Mesothelial cell of epicardium (in vitro differentiated cells): ENCODE measurements around the gene ZSCAN9. TPM values are rescaled to one million over a fixed set of nuclear protein-coding genes. Genes with fewer than 3 reads are reported as not detected.

Experiments
- DNase-seq, 2 experiments: peaks; one replicate each; pipeline ENCODE4 v3.0.0; 2021; ENCODE audit warnings: low spot score in 2 of 2; ENCODE audit not compliant: unreplicated experiment in 2 of 2
- H3K27ac Mint-ChIP-seq: 2 replicates; pipeline ENCODE4 v1.8.0; 2021; ENCODE audit warnings: mixed read lengths
- H3K27me3 Mint-ChIP-seq: 2 replicates; pipeline ENCODE4 v1.8.0; 2021; ENCODE audit warnings: low read depth, mixed read lengths
- H3K36me3 Mint-ChIP-seq: 2 replicates; pipeline ENCODE4 v1.8.0; 2021; ENCODE audit warnings: mixed read lengths
- H3K4me1 Mint-ChIP-seq: 2 replicates; pipeline ENCODE4 v1.8.0; 2021; ENCODE audit warnings: mixed read lengths
- H3K4me3 Mint-ChIP-seq: 2 replicates; pipeline ENCODE4 v1.8.0; 2021; ENCODE audit warnings: mild to moderate bottlenecking, moderate library complexity, mixed read lengths
- H3K9me3 Mint-ChIP-seq: 2 replicates; pipeline ENCODE4 v1.8.0; 2021; ENCODE audit warnings: mixed read lengths
- CTCF ChIP-seq: fragments of 200-600 bp; sonication (generic); IDR thresholded peaks from one replicate; pipeline ENCODE4 v1.5.0; 2021; ENCODE audit warnings: antibody characterized with exemption; ENCODE audit not compliant: unreplicated experiment
- total RNA-seq: library from RNA; stranded (reverse); gene quantifications from 3 replicates; pipeline ENCODE4 v1.2.1, GENCODE V29; 2021

The ZSCAN9 gene
- 25.5 to 29.6 TPM (median 27.9 TPM) in 3 replicates for total RNA-seq

GRCh38 chr6:28225056-28225834 lies at the start of gene ZSCAN9:
Gene ZSCAN9 (plus strand): TSS chr6:28225275. CDS start chr6:28227085, 1,810 bp downstream.
- Mint-ChIP-seq H3K4me1 (peaks cover 14% of the 10 kb centered on the region), H3K4me3 (peak within 1 kb of the TSS; percentile 92), H3K27me3 (peaks cover 28% of the 10 kb centered on the region), H3K27ac (peak within 1 kb of the TSS; percentile 98), H3K36me3 (peaks cover 23% of the 10 kb centered on the region), H3K9me3 (no peaks in the 10 kb centered on the region)
- no peak for TF ChIP-seq CTCF
- peak; percentile 48 to 62 for DNase-seq

- Mint-ChIP-seq H3K4me1 (no peaks in the 10 kb centered on the region), H3K4me3 (no peak overlapping the region), H3K9me3 (peaks cover 20% of the 10 kb centered on the region), H3K27me3 (peaks cover 34% of the 10 kb centered on the region), H3K36me3 (peaks cover 7% of the 10 kb centered on the region), H3K27ac (no peak overlapping the region)
- no peak for TF ChIP-seq CTCF
- DNase-seq, result no peak
These were observed 48.7 kb upstream of the ZSCAN9 start for GRCh38 chr6:28176373-28176772.

DNA sequence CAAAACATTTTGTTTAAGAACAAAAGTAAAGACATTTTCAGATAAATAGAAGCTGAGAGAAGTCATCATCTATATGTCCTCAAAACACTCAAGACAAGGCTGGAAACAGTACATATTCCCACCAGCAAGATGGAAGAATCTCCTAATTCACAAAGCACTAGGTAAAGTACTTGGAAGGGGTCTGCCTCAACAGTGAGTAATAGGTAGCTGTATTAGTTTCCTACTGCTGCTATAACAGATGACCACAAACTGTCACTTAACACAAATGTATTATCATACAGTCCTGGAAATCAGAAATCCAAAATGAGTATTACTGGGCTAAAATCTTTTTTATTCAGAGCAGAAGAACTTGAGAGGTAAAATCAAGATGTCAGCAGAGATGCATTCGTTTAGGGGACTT lies 42.8 kb upstream of the ZSCAN9 start:
- H3K4me1 Mint-ChIP-seq, result no peaks in the 10 kb centered on the region
- H3K27ac Mint-ChIP-seq, result no peak overlapping the region
- H3K9me3 Mint-ChIP-seq, result peaks cover 36% of the 10 kb centered on the region
- H3K36me3 Mint-ChIP-seq, result no peaks in the 10 kb centered on the region
- no peak for TF ChIP-seq CTCF
- H3K4me3 Mint-ChIP-seq, result no peak overlapping the region
- no peak for DNase-seq
- peaks cover 16% of the 10 kb centered on the region for H3K27me3 Mint-ChIP-seq

GRCh38 chr6:28188111-28188979 lies 36.7 kb upstream of the ZSCAN9 start:
- Mint-ChIP-seq H3K27me3 (no peaks in the 10 kb centered on the region), H3K27ac (no peak overlapping the region), H3K4me1 (no peaks in the 10 kb centered on the region), H3K36me3 (peaks cover 3% of the 10 kb centered on the region), H3K4me3 (no peak overlapping the region), H3K9me3 (peaks cover 60% of the 10 kb centered on the region)
- TF ChIP-seq CTCF, result no peak
- DNase-seq, result no peak

DNA sequence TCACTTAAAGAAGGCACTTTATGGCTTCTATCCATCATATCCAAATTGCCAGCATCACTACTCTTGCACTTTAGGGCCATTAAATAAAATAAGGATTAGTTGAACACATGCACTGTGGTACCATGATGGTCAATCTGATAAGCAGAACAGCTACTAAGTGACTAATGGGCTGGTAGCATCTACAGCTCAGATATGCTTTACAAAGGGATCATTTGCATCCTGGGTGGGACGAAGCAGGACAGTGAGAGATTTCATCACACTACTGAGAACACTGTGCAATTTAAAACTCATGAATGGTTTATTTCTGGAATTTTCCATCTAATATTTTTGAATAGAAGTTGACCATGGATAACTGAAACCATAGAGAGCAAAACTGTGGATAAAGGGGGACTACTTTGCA lies 25.1 kb upstream of the ZSCAN9 start:
- DNase-seq, result no peak
- H3K4me3 Mint-ChIP-seq, result no peak overlapping the region
- H3K27ac Mint-ChIP-seq, result no peak overlapping the region
- H3K36me3 Mint-ChIP-seq, result no peaks in the 10 kb centered on the region
- no peak for TF ChIP-seq CTCF
- H3K27me3 Mint-ChIP-seq, result peaks cover 62% of the 10 kb centered on the region
- H3K9me3 Mint-ChIP-seq, result peaks cover 40% of the 10 kb centered on the region
- H3K4me1 Mint-ChIP-seq, result no peaks in the 10 kb centered on the region
